Transverse colon (tissue), 4 donors: ENCODE measurements around the gene PAK1IP1. TPM values are rescaled to one million over a fixed set of nuclear protein-coding genes. Genes with fewer than 3 reads are reported as not detected.

Experiments
- DNase-seq: peaks from one replicate; pipeline ENCODE4 v3.0.0-alpha.2; 2019
- H3K27ac ChIP-seq, 4 donors: fragments of 200-600 bp; sonication (generic); 2 replicates each; pipeline ENCODE4 v1.5.1; 2016 to 2018; ENCODE audit warnings: inconsistent platforms in 4 of 4
- H3K27me3 ChIP-seq: fragments of 200-600 bp; sonication (generic); 2 replicates; pipeline ENCODE4 v1.5.1; 2017; ENCODE audit warnings: inconsistent platforms
- H3K36me3 ChIP-seq, 4 donors: fragments of 200-600 bp; sonication (generic); 2 replicates each; pipeline ENCODE4 v1.5.1; 2017 to 2019; ENCODE audit warnings: inconsistent platforms in 4 of 4
- H3K4me1 ChIP-seq, 4 donors: fragments of 200-600 bp; sonication (generic); 2 replicates each; pipeline ENCODE4 v1.5.1; 2017 to 2020; ENCODE audit warnings: inconsistent platforms in 4 of 4
- H3K4me3 ChIP-seq, 4 donors: fragments of 200-600 bp; sonication (generic); 1 replicate in 1 of 4; 2 replicates in 3 of 4; pipeline versions ENCODE4 v1.5.1 to v1.6.1; 2017 to 2019; ENCODE audit warnings: inconsistent platforms in 4 of 4
- H3K9me3 ChIP-seq, 2 donors: fragments of 200-600 bp; sonication (generic); 2 replicates each; pipeline ENCODE4 v1.5.1; 2017 to 2019; ENCODE audit warnings: inconsistent platforms in 2 of 2
- CTCF ChIP-seq, 5 experiments: fragments of 200-600 bp in 3 of 5; fragments of 450-650 bp in 2 of 5; sonication (generic) in 3 of 5; IDR thresholded peaks; 1 replicate in 2 of 5; 2 replicates in 3 of 5; pipeline ENCODE4 v1.5.1; 2016 to 2017; ENCODE audit warnings: antibody characterized with exemption in 5 of 5, inconsistent platforms in 3 of 5, mild to moderate bottlenecking in 2 of 5, moderate library complexity in 1 of 5
- EP300 ChIP-seq: sonication (generic); formaldehyde crosslinking; IDR thresholded peaks from one replicate; pipeline ENCODE4 v1.6.1; 2017; ENCODE audit warnings: antibody characterized with exemption, low read depth
- POLR2A ChIP-seq: fragments of 450-650 bp; IDR thresholded peaks from one replicate; pipeline ENCODE4 v1.6.1; 2016; ENCODE audit warnings: antibody characterized with exemption, mild to moderate bottlenecking, moderate library complexity
- POLR2AphosphoS5 ChIP-seq, 3 donors: sonication (generic); formaldehyde crosslinking; IDR thresholded peaks; one replicate each; pipeline ENCODE4 v1.6.1; 2016; ENCODE audit warnings: antibody characterized with exemption in 3 of 3
- WGBS, 2 donors: methylation state at CpG; one replicate each; pipeline ENCODE4 v1.1.5; 2018; ENCODE audit warnings: low coverage in 1 of 2; 5-methylcytosine and 5-hydroxymethylcytosine counted together
- in situ Hi-C, 4 donors: fragments of 200-750 bp; cut with MboI; loops; one replicate each; pipeline versions ENCODE4 v1.15.0 to v1.15.1; 2017; ENCODE audit warnings: low sequenced_read_pairs in 3 of 4, low pct_ligation_motif_present in 1 of 4, low pct_unique_long_range_greater_than_20kb in 1 of 4
- intact Hi-C: fragments of 100-400 bp; cut with DNase I; formaldehyde crosslinking; loops from one replicate; pipeline ENCODE4 v1.15.1; 2023; ENCODE audit warnings: low total_unique reads
- total RNA-seq, 4 donors: library from RNA; depleted of rRNA; stranded (reverse); fragments of >200 nt; gene quantifications; one replicate each; pipeline ENCODE4 v1.1.0, GENCODE V29; 2016

PAK1IP1 gene
- total RNA-seq, 4 donors from 2014 or later: 5.6 to 6.4 (median 6.0) TPM

DNA sequence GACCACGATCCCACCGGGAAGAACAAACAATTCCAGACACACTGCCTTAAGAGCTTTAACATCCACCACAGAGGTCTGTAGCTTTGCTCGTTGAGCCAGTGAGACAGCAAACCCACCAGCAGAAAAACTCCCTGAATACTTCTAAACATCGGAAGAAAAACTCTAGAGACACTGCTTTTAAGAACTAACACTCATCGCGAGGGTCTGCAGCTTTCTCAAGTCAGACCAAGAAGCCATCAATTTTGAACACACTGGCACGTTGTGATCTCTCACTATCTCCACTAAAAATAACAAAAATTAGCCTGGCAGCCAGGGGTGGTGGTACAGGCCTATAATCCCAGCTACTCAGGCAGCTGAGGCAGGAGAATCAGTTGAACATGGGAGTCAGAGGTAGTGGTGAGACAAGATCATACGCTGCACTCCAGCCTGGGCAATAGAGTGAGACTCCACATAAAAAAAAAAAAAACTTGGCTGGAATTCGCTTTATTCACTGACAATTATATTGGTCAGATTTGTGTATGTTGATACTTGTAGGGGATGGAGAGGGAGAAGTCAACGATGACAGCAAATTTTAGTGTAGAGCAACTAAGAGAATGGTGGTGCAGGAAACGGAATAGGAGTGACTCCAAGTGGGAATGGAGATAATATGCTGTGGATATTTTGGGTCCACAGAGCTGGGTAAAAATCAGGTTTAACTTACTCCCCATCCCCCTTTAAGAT lies 27.2 kb downstream of the PAK1IP1 start:
- no peaks in the 10 kb centered on the region for H3K27me3 ChIP-seq
- H3K4me3 ChIP-seq: peak overlapping the region in 3 of 4 donors; percentile 48 to 85 (median 72)
- peak overlapping the region; percentile 88 to 95 (median 94) for H3K27ac ChIP-seq
- no peak for DNase-seq
- 43 to 78% methylated on average over 3 to 11 of the region's 11 CpGs for WGBS, 2 donors
- peaks cover 0 to 30% (median 18%) of the 10 kb centered on the region in 4 donors for H3K4me1 ChIP-seq
- intact Hi-C loops: loop anchor here (2.0 kb wide), 1 partner anchor 25 kb away; the partner anchor contains the start of gene TMEM14B
- TF ChIP-seq POLR2AphosphoS5 (IDR thresholded peaks at IDR 0.05) (no peak), POLR2A (no peak), EP300 (no peak), CTCF (IDR thresholded peaks at IDR 0.05) (no peak)
- H3K9me3 ChIP-seq: no peaks in the 10 kb centered on the region
- H3K36me3 ChIP-seq: no peaks in the 10 kb centered on the region
- in situ Hi-C loops: no loop called here

- in situ Hi-C loops (no loop called here), intact Hi-C loops (loop anchor here (2.0 kb wide), 1 partner anchor 24 kb away; the partner anchor contains the start of gene TMEM14B)
- no peaks in the 10 kb centered on the region for H3K36me3 ChIP-seq
- H3K4me1 ChIP-seq: peaks cover 0 to 30% (median 18%) of the 10 kb centered on the region in 4 donors
- H3K27ac ChIP-seq: peak overlapping the region; percentile 88 to 95 (median 94)
- H3K9me3 ChIP-seq: no peaks in the 10 kb centered on the region
- TF ChIP-seq POLR2AphosphoS5 (IDR thresholded peaks at IDR 0.05) (no peak), EP300 (no peak), POLR2A (no peak), CTCF (IDR thresholded peaks at IDR 0.05) (no peak)
- H3K27me3 ChIP-seq: no peaks in the 10 kb centered on the region
- H3K4me3 ChIP-seq: peak overlapping the region; percentile 31 to 85 (median 60)
- WGBS, 2 donors: 1% methylated on average over 6 of the region's 6 CpGs; no CpG with 5 or more reads in 1 of the 2 donors
- no peak for DNase-seq
These were observed 27.7 kb downstream of the PAK1IP1 start for GRCh38 chr6:10722570-10722819.

DNA sequence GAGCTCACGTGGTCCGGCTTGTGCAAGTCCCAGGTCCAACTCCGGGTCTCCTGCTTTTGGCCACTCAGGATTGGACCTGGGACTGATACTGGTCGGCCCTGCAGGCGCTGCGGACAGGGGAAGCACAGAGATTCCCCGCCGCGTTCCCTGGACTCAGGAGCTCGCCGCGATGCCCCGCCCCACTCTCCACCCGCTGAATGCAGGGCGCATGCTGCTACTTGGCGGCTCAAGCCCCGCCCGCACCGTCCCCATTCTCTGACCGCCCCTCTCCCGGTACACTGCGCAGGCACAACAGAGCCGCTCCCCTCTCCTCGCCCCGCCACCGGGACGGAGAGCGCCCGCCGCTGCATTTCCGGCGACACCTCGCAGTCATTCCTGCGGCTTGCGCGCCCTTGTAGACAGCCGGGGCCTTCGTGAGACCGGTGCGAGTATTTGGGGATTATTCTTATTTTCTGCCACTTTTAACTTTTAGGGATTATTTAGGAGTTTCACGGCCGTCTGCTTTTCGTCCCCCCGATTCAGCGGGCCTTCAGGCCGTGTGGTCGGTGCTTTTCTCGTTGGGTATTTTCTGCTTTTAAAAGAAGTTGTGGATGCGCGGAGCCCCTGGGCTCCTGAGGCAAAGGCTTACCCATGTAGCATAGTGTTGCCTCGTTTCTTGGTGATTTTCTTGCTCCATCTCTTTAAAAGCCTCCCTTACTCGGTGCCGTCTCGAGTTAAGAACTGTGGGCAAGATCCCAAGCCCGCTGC lies 28.2 kb downstream of the PAK1IP1 start, which contains the start of gene TMEM14C:
Gene TMEM14C (plus strand): TSS at position 251 of the 747 bp plus-strand sequence. CDS start 1,544 bp downstream, outside the sequence.
- DNase-seq: peak; percentile 99
- Histone ChIP-seq H3K4me1 (peaks cover 0 to 30% (median 18%) of the 10 kb centered on the region in 4 donors), H3K9me3 (no peaks in the 10 kb centered on the region), H3K27ac (peak within 1 kb of the TSS; percentile 88 to 95 (median 94)), H3K4me3 (peak within 1 kb of the TSS; percentile 48 to 85 (median 78)), H3K36me3 (no peaks in the 10 kb centered on the region), H3K27me3 (no peaks in the 10 kb centered on the region)
- 1 to 4% methylated on average over 7 to 53 of the region's 55 CpGs for WGBS, 2 donors
- intact Hi-C loops: loop anchor here (2.0 kb wide), 1 partner anchor 24 kb away; the partner anchor contains the start of gene TMEM14B
- TF ChIP-seq POLR2AphosphoS5 (IDR thresholded peaks at IDR 0.05) (peak; percentile 95 to 96 (median 96)), POLR2A (peak; percentile 94), EP300 (no peak), CTCF (IDR thresholded peaks at IDR 0.05) (no peak)
- in situ Hi-C loops: no loop called here

DNA sequence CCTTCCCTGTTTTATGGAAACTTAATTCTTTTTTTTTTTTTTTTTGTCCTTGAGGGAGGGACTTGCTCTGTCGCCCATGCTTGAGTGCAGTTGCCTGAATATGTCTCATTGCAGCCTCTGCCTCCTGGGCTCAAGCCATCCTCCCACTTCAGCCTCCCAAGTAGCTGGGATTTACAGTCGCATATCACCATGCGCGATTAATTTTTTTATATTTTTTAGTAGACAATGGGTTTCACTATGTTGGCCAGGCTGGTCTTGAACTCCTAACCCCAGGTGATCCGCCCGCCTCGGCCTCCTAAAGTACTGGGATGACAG lies 28.8 kb downstream of the PAK1IP1 start:
- TF ChIP-seq EP300: no peak
- no peak for TF ChIP-seq POLR2AphosphoS5 (IDR thresholded peaks at IDR 0.05)
- TF ChIP-seq POLR2A: no peak
- TF ChIP-seq CTCF (IDR thresholded peaks at IDR 0.05): no peak
- intact Hi-C loops: loop anchor here (2.0 kb wide), 1 partner anchor 23 kb away; the partner anchor contains the start of gene TMEM14B
- DNase-seq: no peak
- H3K27me3 ChIP-seq: no peaks in the 10 kb centered on the region
- H3K4me3 ChIP-seq: peak overlapping the region; percentile 48 to 85 (median 78)
- no peaks in the 10 kb centered on the region for H3K36me3 ChIP-seq
- peak overlapping the region; percentile 88 to 95 (median 94) for H3K27ac ChIP-seq
- peaks cover 0 to 30% (median 18%) of the 10 kb centered on the region in 4 donors for H3K4me1 ChIP-seq
- H3K9me3 ChIP-seq: no peaks in the 10 kb centered on the region
- in situ Hi-C loops: no loop called here
- WGBS, 2 donors: 0 to 12% methylated on average over 3 to 7 of the region's 7 CpGs
